ENCODE measurements around the gene LYSMD4.

Gene LYSMD4

GRCh38 chr15:99731336-99732123 is 1.7 kb downstream of the LYSMD4 start:
- no peak for DNase-seq (ENCODE audit: low read depth in 2 of 2)

GRCh38 chr15:99729920-99730319 is 3.3 kb downstream of the LYSMD4 start:
- DNase-seq (ENCODE audit: low read depth in 2 of 2), result no peak

GRCh38 chr15:99729327-99729726 is 3.9 kb downstream of the LYSMD4 start:
- no peak for DNase-seq (ENCODE audit: low read depth in 2 of 2)

- no peak for DNase-seq (ENCODE audit: low read depth in 2 of 2)
Observed at GRCh38 chr15:99728916-99729315, 4.3 kb downstream of the LYSMD4 start.

DNA sequence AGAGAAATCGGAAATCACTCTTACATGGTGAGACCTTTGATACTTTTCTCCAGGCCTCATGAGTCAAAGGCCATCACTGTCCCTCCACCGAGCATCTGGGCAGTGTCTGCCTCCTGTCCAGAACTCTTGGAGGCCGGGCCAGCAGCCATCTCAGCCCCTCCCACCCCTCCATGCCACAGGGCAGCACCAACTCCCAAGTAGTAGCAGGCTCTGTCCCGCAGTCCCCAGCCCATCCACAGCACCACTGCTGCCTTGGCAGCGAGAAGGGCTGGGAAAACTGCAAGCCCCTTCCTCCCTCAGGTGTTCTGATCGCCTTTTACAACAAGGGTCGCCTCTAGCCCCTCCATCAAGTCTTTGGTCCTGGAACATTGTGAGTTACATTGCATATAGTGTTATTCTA is 5.5 kb downstream of the LYSMD4 start:
- DNase-seq (ENCODE audit: low read depth in 2 of 2), result no peak

DNA sequence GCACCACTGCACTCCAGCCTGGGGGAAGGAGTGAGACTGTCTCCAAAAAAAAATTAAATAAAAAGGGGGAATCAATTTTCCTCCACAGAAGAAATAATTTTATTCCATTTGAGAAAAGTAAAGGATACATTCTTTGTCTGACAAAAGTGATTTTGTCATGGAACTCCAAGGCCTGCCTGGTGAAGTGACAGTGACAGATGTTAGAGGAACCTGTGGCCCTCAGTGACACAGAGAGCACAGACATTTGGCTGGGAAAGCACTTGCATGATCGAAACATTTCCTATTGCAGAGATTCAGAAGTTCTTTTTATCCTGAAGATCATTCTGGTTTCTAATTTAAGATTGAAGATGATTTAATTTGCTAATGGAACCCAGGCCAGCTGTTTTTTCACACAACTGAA is 5.9 kb downstream of the LYSMD4 start:
- DNase-seq (ENCODE audit: low read depth in 2 of 2), result no peak

- no peak for DNase-seq (ENCODE audit: low read depth in 2 of 2)
Observed at GRCh38 chr15:99726333-99726732, 6.9 kb downstream of the LYSMD4 start.

DNA sequence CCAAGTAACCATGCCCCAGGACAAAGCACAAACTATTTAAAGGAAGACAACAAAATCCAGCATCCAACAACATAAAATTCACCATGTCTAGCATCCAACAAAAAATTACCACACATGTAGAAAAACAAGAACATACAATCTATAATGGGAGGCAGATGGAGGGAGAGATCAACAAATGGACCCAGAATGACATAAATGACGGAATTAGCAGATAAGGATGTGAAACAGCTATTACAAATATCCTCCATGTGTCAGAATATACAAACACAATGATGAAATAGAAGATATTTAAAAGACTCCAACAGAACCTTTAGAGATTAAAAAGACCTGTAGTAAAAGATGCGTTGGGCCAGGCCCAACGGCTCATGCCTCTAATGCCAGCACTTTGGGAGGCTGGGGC is 10.8 kb downstream of the LYSMD4 start:
- no peak for DNase-seq (ENCODE audit: low read depth in 2 of 2)

DNA sequence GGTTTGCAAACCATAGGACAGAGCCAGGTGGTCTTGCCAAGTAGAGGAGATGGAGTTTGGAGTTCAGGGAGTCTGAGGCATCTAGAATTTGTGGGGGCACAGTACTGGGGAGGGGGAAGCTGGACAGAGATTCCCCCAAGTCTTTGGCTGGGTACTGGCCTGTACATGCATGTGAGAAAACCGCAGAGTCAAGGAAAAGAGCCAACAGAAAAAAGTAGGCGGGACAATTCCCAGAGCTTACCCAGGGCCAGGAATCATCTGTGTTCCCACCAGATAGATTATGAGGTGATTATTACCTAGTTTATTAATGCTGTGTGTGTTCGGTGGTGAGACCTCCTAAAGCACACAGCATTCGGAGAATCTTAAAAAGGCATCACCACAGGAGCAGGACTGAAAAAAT is 11.3 kb downstream of the LYSMD4 start:
- DNase-seq (ENCODE audit: low read depth in 2 of 2), result no peak

DNA sequence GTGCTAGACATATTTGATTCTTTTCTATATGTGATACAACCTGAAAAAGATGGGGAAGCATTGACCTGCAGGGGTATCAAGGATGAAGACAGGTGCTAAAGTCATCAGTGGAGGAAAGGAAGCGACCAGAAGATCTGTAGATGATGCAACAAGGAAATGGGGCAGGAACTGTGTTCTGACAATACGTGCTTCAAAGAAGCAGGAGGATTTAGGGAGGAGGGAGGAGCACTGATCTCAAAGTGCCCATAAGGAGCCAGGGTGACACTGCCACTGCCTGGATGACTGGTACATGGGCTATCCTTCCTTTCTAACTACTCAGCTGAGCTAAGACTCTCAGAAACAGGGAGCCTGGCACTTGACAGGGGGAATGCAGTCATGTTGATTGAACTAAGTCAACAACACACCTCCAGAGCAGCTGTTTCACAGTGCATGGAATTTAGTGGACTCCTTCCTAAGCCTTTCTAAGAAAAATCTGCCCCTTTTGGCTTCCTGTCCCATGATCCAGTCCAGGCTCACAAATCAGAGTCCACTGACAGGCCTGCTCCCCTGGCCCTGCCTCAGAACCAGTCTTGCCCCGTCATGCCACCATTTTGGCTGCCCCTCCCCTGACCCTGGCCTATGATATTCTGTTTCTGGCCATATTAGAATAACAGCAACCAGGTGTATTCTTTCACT is 12.0 kb downstream of the LYSMD4 start:
- DNase-seq (ENCODE audit: low read depth in 2 of 2), result no peak

DNA sequence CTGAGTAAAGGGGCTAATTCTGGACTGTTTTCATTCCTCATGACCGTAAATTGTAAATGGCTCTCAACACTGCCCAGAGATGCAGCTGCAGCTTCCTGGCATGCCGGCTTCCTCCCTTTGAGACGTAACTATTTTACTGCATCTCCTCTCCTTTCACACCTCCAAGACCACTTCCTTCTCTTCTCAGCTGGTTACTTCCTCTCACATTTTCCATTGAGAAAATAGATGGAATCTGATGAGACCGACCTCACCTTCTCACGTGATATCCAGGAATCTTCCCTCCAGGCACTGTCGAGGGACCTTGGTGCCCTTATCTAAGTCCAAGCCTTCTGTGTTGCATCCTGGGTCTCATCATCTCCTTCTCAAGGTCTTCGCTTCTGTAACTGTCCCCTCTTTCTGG is 12.7 kb downstream of the LYSMD4 start:
- DNase-seq (ENCODE audit: low read depth in 2 of 2), result no peak

- DNase-seq (ENCODE audit: low read depth in 2 of 2), result no peak
Observed at GRCh38 chr15:99719096-99719541, 14.1 kb downstream of the LYSMD4 start.

- no peak for DNase-seq (ENCODE audit: low read depth in 2 of 2)
Observed at GRCh38 chr15:99718421-99718820, 14.8 kb downstream of the LYSMD4 start.

DNA sequence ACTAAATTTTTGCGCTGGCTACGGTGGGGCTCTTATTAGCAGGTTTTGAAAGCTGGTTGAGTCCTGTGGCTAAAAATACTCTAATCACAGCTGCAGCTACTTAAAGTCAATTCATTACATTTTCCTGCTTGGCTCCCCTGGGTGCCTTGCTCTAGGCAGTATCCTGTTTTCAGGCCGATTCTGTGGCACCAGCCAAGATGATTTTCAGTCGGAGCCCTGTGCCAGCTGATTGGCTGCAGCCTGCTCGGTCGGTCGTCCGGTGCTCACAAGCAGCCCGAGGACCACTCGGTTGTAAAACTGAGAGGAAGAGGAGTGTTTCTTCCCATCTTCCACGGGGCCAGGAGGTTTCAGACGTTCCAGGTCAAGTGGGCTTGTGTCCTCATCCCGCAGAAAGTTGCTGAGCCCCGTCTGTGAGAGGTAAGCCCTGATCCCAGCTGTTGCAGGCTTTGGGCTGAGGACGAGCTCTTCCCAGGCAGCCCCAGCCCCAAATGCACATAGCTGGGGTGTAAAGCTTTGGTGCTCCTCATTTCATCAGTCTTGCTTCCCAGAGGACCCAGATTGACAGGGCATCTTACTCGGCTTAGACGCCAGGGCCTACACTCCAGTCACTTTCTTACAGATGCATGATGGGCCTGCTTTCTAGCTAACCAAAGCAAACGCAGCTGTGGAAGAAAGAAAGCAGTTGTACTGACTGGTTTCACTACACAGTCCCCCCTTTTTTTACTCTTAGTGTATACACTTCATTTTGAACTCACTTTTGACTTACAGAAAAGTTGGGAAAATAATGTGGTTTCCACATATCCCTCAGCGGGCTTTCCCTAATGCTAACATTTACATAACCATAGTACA is 15.9 kb downstream of the LYSMD4 start:
- no peak for DNase-seq (ENCODE audit: low read depth in 2 of 2)

DNA sequence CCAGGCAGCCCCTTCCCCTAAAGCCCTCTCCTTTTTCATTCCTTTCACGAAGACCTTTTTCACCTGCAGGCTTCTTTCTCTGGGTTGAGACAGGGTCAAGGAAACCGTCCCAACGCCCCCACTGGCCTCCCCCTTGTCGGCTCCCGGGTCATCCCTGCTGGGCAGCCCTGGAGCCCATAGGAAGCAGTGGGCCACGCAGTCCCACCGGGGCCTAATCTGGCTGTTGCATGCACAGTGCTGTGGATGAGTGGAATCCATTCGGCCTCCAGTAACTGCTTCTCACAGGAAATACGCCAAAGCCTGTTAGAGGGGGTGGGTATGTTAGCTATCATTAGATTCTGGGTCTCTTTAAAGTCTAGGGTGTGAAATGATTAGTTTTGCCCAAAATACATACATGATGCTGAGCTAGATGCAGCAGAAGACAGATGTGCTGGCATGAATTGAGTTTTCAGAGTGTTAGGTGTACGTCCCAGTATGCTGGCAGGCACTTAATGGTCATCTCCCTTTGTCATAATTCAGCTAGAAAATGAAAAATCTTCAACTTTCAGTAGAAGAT is 16.6 kb downstream of the LYSMD4 start:
- DNase-seq (ENCODE audit: low read depth in 2 of 2), result no peak

DNA sequence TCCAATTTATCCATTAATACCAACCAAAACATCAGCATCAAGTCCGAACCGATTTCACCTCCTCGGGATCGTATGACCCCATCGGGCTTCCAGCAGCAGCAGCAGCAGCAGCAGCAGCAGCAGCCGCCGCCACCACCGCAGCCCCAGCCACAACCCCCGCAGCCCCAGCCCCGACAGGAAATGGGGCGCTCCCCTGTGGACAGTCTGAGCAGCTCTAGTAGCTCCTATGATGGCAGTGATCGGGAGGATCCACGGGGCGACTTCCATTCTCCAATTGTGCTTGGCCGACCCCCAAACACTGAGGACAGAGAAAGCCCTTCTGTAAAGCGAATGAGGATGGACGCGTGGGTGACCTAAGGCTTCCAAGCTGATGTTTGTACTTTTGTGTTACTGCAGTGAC is 20.8 kb downstream of the LYSMD4 start:
- no peak for DNase-seq (ENCODE audit: low read depth in 2 of 2)

GRCh38 chr15:99711625-99712024 is 21.6 kb downstream of the LYSMD4 start:
- no peak for DNase-seq (ENCODE audit: low read depth in 2 of 2)

DNA sequence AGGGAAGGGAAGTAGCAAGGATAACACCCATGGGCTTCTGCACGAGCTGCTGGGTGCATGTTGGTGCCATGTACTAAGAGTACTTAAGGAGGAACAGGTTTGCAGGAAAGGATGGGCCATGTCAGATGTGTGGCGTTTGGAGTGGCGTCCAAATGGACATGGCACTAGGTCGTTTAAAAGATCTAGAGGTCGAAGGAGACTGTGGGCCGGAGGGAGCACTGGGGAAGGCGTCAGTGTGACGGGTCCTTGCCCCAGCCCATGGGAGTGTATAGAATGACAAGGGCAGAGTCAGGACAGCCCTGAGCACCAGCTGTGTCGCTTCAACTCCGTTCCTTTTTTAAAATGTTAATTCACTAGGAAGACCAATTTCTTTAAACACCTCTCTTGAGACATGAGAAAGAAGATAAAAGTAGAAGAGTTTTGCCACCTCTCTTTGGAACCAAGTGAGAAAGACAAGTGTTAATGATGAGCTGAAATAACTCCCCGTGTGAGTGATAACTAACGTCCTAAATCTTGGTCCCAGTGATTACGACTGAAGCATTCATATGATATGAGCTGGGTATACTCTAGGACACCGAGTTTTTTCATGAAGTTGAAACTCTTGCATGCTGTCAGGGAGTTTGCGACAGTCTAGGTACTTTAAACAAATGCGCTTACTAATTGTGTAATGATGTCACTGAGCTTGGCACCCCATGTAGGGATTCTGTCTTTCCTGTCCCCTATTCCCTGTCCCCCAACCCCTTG is 23.8 kb downstream of the LYSMD4 start:
- DNase-seq (ENCODE audit: low read depth in 2 of 2), result no peak

DNA sequence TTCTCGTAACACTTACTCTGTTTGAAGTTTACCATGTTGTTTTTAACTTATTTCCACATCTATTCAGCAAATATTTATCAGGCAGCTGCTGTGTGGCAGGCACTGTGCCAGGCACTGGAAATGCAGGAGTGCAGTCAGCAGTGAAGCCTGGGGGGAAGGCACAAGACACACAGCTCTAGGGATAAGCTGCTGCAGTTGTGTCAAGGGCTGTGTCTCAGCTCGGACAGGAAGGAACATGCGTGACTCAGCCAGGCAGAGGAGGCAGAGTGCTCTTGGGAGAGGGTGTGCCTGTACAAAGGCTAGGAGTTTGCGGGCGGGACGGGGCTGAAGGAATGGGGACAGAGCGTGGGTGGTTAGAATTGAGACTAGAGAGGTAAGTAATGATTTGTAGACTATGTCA is 24.7 kb downstream of the LYSMD4 start:
- no peak for DNase-seq (ENCODE audit: low read depth in 2 of 2)

DNA sequence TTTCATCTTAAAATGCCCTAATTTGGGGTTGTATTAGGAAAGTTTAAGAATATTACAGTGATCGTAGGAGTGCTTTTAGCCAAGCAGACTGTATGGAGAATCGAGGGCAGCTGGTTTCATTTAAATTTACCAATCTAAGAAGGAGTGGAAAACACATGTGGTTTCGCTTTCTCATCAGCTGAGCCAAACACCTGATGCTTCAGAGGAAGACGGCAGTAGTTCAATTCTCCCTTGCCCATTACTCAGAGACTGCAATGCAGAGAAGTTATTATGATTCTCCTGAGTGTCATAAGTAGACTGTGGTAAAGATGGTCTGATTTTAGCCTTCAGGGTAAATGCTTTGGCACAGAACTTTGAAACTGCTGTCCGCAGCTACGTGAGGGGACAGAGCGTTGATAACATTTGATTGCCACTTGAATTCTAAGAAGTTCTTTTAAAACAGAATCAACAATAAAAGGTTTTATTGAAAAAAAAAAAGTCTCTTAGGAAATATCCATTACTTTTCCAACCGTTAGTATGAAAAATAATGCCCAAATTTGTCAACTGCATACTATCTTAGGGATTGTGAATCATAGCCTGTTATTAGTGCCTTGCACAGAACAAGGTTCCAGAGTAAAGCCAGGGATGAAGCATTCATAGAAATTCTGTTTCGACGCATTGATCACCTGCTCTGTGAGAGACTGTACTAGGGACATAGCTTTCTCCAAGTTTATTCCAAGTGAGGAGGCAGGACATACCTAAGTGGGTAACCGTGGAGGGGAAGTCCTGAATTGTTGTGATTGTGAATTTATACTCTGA is 25.6 kb downstream of the LYSMD4 start:
- DNase-seq (ENCODE audit: low read depth in 2 of 2), result no peak

All from stimulated activated CD4-positive, alpha-beta T cell treated with anti-CD3 and anti-CD28 coated beads, Interleukin-4, amount 100 ng/mL, for 48 hours (primary cell).